Right cardiac atrium (tissue), 5 donors: ENCODE measurements around the gene MPHOSPH9. TPM values are rescaled to one million over a fixed set of nuclear protein-coding genes. Genes with fewer than 3 reads are reported as not detected.

Source experiments
- ATAC-seq, 2 donors: fragments of 200-7000 bp; cut with Tn5 transposase; one replicate each; pipeline versions ENCODE4 v1.8.0 to v1.9.1; 2020; ENCODE audit warnings: moderate library complexity in 2 of 2, mild to moderate bottlenecking in 1 of 2
- DNase-seq, 3 donors: peaks; one replicate each; pipeline ENCODE4 v3.0.0-alpha.2; 2020
- H3K27ac ChIP-seq: one replicate; pipeline ENCODE4 v1.5.1; 2013; ENCODE audit warnings: mild to moderate bottlenecking, low read length, control low read depth, moderate library complexity
- H3K27me3 ChIP-seq: one replicate; pipeline ENCODE4 v1.6.1; 2013; ENCODE audit not compliant: control insufficient read depth, insufficient read depth
- H3K4me1 ChIP-seq: one replicate; pipeline ENCODE4 v1.6.1; 2013; ENCODE audit warnings: low read length; ENCODE audit not compliant: control insufficient read depth, insufficient read depth
- H3K4me3 ChIP-seq: one replicate; pipeline ENCODE4 v1.5.1; 2013; ENCODE audit warnings: low read length, control low read depth
- H3K9me3 ChIP-seq: one replicate; pipeline ENCODE4 v1.6.1; 2013; ENCODE audit warnings: low read length; ENCODE audit not compliant: control insufficient read depth
- WGBS: extraction: QIAGEN DNeasy Blood & Tissue Kit; methylation state at CpG from one replicate; pipeline ENCODE4 v1.1.7; 2013; 5-methylcytosine and 5-hydroxymethylcytosine counted together
- intact Hi-C, 4 donors: fragments of 100-400 bp; cut with DNase I; formaldehyde crosslinking; loops; one replicate each; pipeline versions ENCODE4 v1.11.0 to v1.14.0; 2022 to 2023
- polyA plus RNA-seq: library from polyadenylated mRNA; stranded (reverse); fragments of 200-250 nt; gene quantifications from one replicate; pipeline ENCODE4 v1.2.3, GENCODE V29; 2013
- total RNA-seq, 4 donors: library from RNA; stranded (reverse); fragmentation: NEBNext Ultra II Directional; extraction: Animal tissue kit (Norgen Biotek cat#: 25700); gene quantifications; one replicate each; pipeline ENCODE4 v1.2.1, GENCODE V29; 2021
- donor health status: healthy with polysubstance abuse.
- donor health status: DM: no; HTN: yes; CAD: no.
- donor health status: DM: no; HTN: no; CAD: no.
- donor health status: DM: no; HTN: yes; CAD: no; lungs with severe emphysema.
- donor health status: DM: yes; HTN: yes; CAD: no.

Gene MPHOSPH9
- total and polyA plus RNA-seq, 5 donors, result 8.0 to 27.4 (median 20.7) TPM

- intact Hi-C loops, result no loop called here
Observed at GRCh38 chr12:123269395-123269892, 36.5 kb upstream of the MPHOSPH9 start.

GRCh38 chr12:123268850-123269249, 35.9 kb upstream of the MPHOSPH9 start:
- Histone ChIP-seq H3K27ac (peak overlapping the region; percentile 1), H3K9me3 (no peaks in the 10 kb centered on the region), H3K4me3 (no peak overlapping the region), H3K4me1 (peaks cover 2% of the 10 kb centered on the region), H3K27me3 (no peaks in the 10 kb centered on the region)
- WGBS, result 61% methylated on average over 13 of the region's 13 CpGs
- no peak for ATAC-seq
- DNase-seq, result peak in 1 of 3 donors; percentile 31
- intact Hi-C loops, result no loop called here

More at GRCh38 chr12:123269395-123269892, 36.5 kb upstream of the MPHOSPH9 start:
- Histone ChIP-seq H3K27me3 (no peaks in the 10 kb centered on the region), H3K9me3 (no peaks in the 10 kb centered on the region), H3K4me3 (peak overlapping the region; percentile 98), H3K4me1 (peaks cover 2% of the 10 kb centered on the region), H3K27ac (peak overlapping the region; percentile 68)
- ATAC-seq (peak; percentile 75 to 80), DNase-seq (peak; percentile 91 to 93 (median 93))
- 4% methylated on average over 32 of the region's 32 CpGs for WGBS

- no peak overlapping the region for H3K4me3 ChIP-seq
- intact Hi-C loops, result no loop called here
- no peaks in the 10 kb centered on the region for H3K27me3 ChIP-seq
- peaks cover 2% of the 10 kb centered on the region for H3K4me1 ChIP-seq
- 40% methylated on average over 36 of the region's 36 CpGs for WGBS
- H3K9me3 ChIP-seq, result no peaks in the 10 kb centered on the region
- H3K27ac ChIP-seq, result no peak overlapping the region
- DNase-seq (peak; percentile 37 to 77 (median 65)), ATAC-seq (peak in 1 of 2 donors; percentile 2)
Observed at GRCh38 chr12:123267991-123268843, 35.3 kb upstream of the MPHOSPH9 start.

GRCh38 chr12:123267335-123267920, 34.5 kb upstream of the MPHOSPH9 start:
- intact Hi-C loops, result no loop called here
- Histone ChIP-seq H3K4me3 (no peak overlapping the region), H3K27ac (no peak overlapping the region), H3K4me1 (peaks cover 2% of the 10 kb centered on the region), H3K9me3 (no peaks in the 10 kb centered on the region), H3K27me3 (no peaks in the 10 kb centered on the region)
- DNase-seq, result no peak
- WGBS, result 88% methylated on average over 7 of the region's 7 CpGs
- ATAC-seq, result no peak

GRCh38 chr12:123266679-123267277, 33.8 kb upstream of the MPHOSPH9 start:
- DNase-seq, result peak in 1 of 3 donors; percentile 63
- Histone ChIP-seq H3K4me1 (peaks cover 2% of the 10 kb centered on the region), H3K9me3 (no peaks in the 10 kb centered on the region), H3K4me3 (no peak overlapping the region), H3K27ac (no peak overlapping the region), H3K27me3 (no peaks in the 10 kb centered on the region)
- intact Hi-C loops, result no loop called here
- 83% methylated on average over 19 of the region's 19 CpGs for WGBS
- ATAC-seq, result no peak

GRCh38 chr12:123265851-123266678, 33.1 kb upstream of the MPHOSPH9 start:
- H3K27me3 ChIP-seq, result no peaks in the 10 kb centered on the region
- H3K27ac ChIP-seq, result no peak overlapping the region
- intact Hi-C loops, result no loop called here
- no peak for ATAC-seq
- no peak overlapping the region for H3K4me3 ChIP-seq
- H3K9me3 ChIP-seq, result no peaks in the 10 kb centered on the region
- H3K4me1 ChIP-seq, result peaks cover 2% of the 10 kb centered on the region
- 85% methylated on average over 35 of the region's 35 CpGs for WGBS
- peak in 1 of 3 donors; percentile 68 for DNase-seq

- WGBS, result 51% methylated on average over 7 of the region's 7 CpGs
- DNase-seq (no peak), ATAC-seq (no peak)
- no peak overlapping the region for H3K4me3 ChIP-seq
- H3K9me3 ChIP-seq, result no peaks in the 10 kb centered on the region
- H3K27ac ChIP-seq, result no peak overlapping the region
- H3K4me1 ChIP-seq, result no peaks in the 10 kb centered on the region
- intact Hi-C loops, result no loop called here
- no peaks in the 10 kb centered on the region for H3K27me3 ChIP-seq
Observed at GRCh38 chr12:123264642-123265041, 31.7 kb upstream of the MPHOSPH9 start.

- Histone ChIP-seq H3K27me3 (no peaks in the 10 kb centered on the region), H3K4me3 (no peak overlapping the region), H3K27ac (no peak overlapping the region), H3K9me3 (no peaks in the 10 kb centered on the region), H3K4me1 (no peaks in the 10 kb centered on the region)
- 87% methylated on average over 8 of the region's 8 CpGs for WGBS
- intact Hi-C loops, result no loop called here
- DNase-seq, result no peak
- no peak for ATAC-seq
Observed at GRCh38 chr12:123263196-123263817, 30.4 kb upstream of the MPHOSPH9 start.

GRCh38 chr12:123261196-123261595, 28.3 kb upstream of the MPHOSPH9 start:
- ATAC-seq (no peak), DNase-seq (no peak)
- Histone ChIP-seq H3K27me3 (no peaks in the 10 kb centered on the region), H3K9me3 (no peaks in the 10 kb centered on the region), H3K27ac (no peak overlapping the region), H3K4me3 (no peak overlapping the region), H3K4me1 (no peaks in the 10 kb centered on the region)
- WGBS, result 90% methylated on average over 4 of the region's 4 CpGs
- intact Hi-C loops, result no loop called here

- no peak overlapping the region for H3K27ac ChIP-seq
Observed at GRCh38 chr12:123260081-123260480, 27.1 kb upstream of the MPHOSPH9 start.

More at GRCh38 chr12:123260081-123260480, 27.1 kb upstream of the MPHOSPH9 start:
- H3K4me3 ChIP-seq, result no peak overlapping the region
- WGBS, result 79% methylated on average over 9 of the region's 9 CpGs
- no peaks in the 10 kb centered on the region for H3K9me3 ChIP-seq
- no peaks in the 10 kb centered on the region for H3K4me1 ChIP-seq
- intact Hi-C loops, result no loop called here
- DNase-seq (no peak), ATAC-seq (no peak)
- no peaks in the 10 kb centered on the region for H3K27me3 ChIP-seq
